ENCODE data around the gene RMI1.

- TF ChIP-seq CTCF (IDR thresholded peaks at IDR 0.05; ENCODE audit: poor library complexity) (no peak), EZH2phosphoT487 (IDR thresholded peaks at IDR 0.05; ENCODE audit: low read depth, severe bottlenecking, unreplicated experiment) (no peak), EZH2 (IDR thresholded peaks at IDR 0.05; ENCODE audit: borderline replicate concordance) (no peak)
Measured at GRCh38 chr9:84027201-84027600, 46.6 kb downstream of the RMI1 start.
